Esophagus squamous epithelium (tissue), 4 donors: ENCODE data around the gene RAB3GAP1.

ENCODE experiments used
- POLR2A ChIP-seq, 4 donors: fragments of 450-650 bp; IDR thresholded peaks; one replicate each; pipeline ENCODE4 v1.6.1; 2017; ENCODE audit warnings: antibody characterized with exemption in 4 of 4, mild to moderate bottlenecking in 4 of 4, moderate library complexity in 3 of 4
- TF ChIP-seq, protein P1 (sequence below), 6 experiments: fragments of 450-650 bp in 4 of 6; fragments of 200-600 bp in 2 of 6; sonication (generic) in 2 of 6; IDR thresholded peaks; one replicate each; pipeline ENCODE4 v1.5.1; 2016 to 2019; ENCODE audit warnings: antibody characterized with exemption in 6 of 6, mild to moderate bottlenecking in 4 of 6, moderate library complexity in 4 of 6

DNA sequence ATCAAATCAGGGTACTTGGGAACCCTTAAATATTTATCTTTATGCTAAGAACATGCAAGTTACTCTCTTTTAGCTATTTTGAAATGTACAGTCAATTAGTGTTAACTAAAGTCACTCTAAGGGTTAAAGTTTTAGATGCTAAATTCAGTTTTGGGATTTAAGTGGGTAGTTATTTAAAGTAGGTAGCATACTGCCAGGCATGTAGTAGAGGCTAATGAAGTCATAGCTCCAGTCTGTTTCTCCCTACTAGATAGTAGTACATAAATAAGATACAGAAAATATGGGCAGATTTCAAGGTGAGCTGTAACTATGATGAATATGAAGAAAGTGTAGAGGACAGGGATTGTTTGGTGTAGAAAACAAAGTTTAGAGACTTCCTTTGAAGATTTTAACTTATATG lies 7.5 kb downstream of the RAB3GAP1 start:
- TF ChIP-seq, protein P1, sequence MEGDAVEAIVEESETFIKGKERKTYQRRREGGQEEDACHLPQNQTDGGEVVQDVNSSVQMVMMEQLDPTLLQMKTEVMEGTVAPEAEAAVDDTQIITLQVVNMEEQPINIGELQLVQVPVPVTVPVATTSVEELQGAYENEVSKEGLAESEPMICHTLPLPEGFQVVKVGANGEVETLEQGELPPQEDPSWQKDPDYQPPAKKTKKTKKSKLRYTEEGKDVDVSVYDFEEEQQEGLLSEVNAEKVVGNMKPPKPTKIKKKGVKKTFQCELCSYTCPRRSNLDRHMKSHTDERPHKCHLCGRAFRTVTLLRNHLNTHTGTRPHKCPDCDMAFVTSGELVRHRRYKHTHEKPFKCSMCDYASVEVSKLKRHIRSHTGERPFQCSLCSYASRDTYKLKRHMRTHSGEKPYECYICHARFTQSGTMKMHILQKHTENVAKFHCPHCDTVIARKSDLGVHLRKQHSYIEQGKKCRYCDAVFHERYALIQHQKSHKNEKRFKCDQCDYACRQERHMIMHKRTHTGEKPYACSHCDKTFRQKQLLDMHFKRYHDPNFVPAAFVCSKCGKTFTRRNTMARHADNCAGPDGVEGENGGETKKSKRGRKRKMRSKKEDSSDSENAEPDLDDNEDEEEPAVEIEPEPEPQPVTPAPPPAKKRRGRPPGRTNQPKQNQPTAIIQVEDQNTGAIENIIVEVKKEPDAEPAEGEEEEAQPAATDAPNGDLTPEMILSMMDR (IDR thresholded peaks at IDR 0.05) = no peak
- no peak for TF ChIP-seq POLR2A (IDR thresholded peaks at IDR 0.05)
